LNCaP clone FGC (cell line): ENCODE results near the gene CDK3.

Source experiments
- DNase-seq: peaks from one replicate; pipeline ENCODE4 v3.0.0-alpha.2; 2011; ENCODE audit warnings: low read depth
- H3K4me3 ChIP-seq: 2 replicates; pipeline ENCODE4 v1.5.1; 2011; ENCODE audit warnings: mild to moderate bottlenecking, low read depth, low read length, control low read depth
- CTCF ChIP-seq: IDR thresholded peaks from 2 replicates; pipeline ENCODE4 v1.5.1; 2012; ENCODE audit warnings: mild to moderate bottlenecking; ENCODE audit not compliant: control insufficient read depth, insufficient read depth; ENCODE audit errors: extremely low read depth

The CDK3 gene

GRCh38 chr17:76003915-76004314 is 3.3 kb downstream of the CDK3 start:
- no peak for DNase-seq
- H3K4me3 ChIP-seq = no peak overlapping the region
- no peak for TF ChIP-seq CTCF

GRCh38 chr17:76004750-76005262 is 4.2 kb downstream of the CDK3 start:
- no peak overlapping the region for H3K4me3 ChIP-seq
- TF ChIP-seq CTCF = no peak
- no peak for DNase-seq

GRCh38 chr17:76005263-76006149 is 4.9 kb downstream of the CDK3 start:
- peak; percentile 65 for TF ChIP-seq CTCF

GRCh38 chr17:76007131-76007849 is 6.6 kb downstream of the CDK3 start:
- no peak for TF ChIP-seq CTCF
- DNase-seq = no peak
- no peak overlapping the region for H3K4me3 ChIP-seq

More at GRCh38 chr17:76005263-76006149, 4.9 kb downstream of the CDK3 start:
- H3K4me3 ChIP-seq = no peak overlapping the region
- DNase-seq = no peak

- no peak for TF ChIP-seq CTCF
- no peak overlapping the region for H3K4me3 ChIP-seq
- DNase-seq = no peak
Measured at GRCh38 chr17:76007850-76008165, 7.2 kb downstream of the CDK3 start.

GRCh38 chr17:76008208-76008607 is 7.6 kb downstream of the CDK3 start:
- no peak for DNase-seq
- TF ChIP-seq CTCF = no peak

More at GRCh38 chr17:76008208-76008607, 7.6 kb downstream of the CDK3 start:
- no peak overlapping the region for H3K4me3 ChIP-seq
